Measurements from ENCODE around the gene RBL2. TPM values are rescaled to one million over a fixed set of nuclear protein-coding genes. Genes with fewer than 3 reads are reported as not detected.
A peak's percentile ranks its signal among the peaks of the same experiment; 100 is the strongest.

Gene RBL2
- total and polyA plus RNA-seq, 2 of the 13 experiments (the other 11 are each of a cell fraction or from before 2014, with no cell fraction given), result 41.2 to 60.9 TPM

DNA sequence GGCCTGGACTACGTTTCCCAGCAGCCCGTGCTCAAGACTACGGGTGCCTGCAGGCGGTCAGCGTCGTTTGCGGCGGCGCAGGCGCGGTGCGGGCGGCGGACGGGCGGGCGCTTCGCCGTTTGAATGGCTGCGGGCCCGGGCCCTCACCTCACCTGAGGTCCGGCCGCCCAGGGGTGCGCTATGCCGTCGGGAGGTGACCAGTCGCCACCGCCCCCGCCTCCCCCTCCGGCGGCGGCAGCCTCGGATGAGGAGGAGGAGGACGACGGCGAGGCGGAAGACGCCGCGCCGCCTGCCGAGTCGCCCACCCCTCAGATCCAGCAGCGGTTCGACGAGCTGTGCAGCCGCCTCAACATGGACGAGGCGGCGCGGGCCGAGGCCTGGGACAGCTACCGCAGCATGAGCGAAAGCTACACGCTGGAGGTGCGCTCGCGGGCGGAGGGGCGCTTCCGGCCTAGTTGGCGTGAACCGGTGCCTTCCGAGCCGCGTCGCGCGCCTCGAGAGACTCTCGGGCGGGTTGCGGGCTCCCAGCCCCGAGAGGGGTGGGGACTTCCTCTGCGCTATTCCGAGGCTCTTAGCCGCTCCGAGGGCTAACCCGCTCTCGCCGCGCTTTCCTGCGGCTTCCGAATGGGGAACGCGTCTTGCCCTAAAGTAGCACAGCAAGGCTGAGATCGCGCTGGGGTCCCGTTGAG, at the start of gene RBL2 (continued):
- TF ChIP-seq KDM1A (CRISPR knock-in tag; IDR thresholded peaks at IDR 0.05) (0 out of 2 replicates have a peak, but pooled peaks have one; percentile 10), SP140L (CRISPR knock-in tag; IDR thresholded peaks at IDR 0.05; ENCODE audit: borderline replicate concordance) (no peak), ZSCAN31 (CRISPR knock-in tag; IDR thresholded peaks at IDR 0.05; ENCODE audit: low read depth) (peak; percentile 68), ZNF510 (CRISPR knock-in tag; IDR thresholded peaks at IDR 0.05; ENCODE audit: low read depth) (no peak), CHD4 (IDR thresholded peaks at IDR 0.05; ENCODE audit: borderline replicate concordance, low read length) (no peak), SYNCRIP (IDR thresholded peaks at IDR 0.05; ENCODE audit: insufficient read depth, low read depth, low read length) (no peak), ZNF382 (CRISPR knock-in tag; IDR thresholded peaks at IDR 0.05; ENCODE audit: borderline replicate concordance) (no peak), NCOA2 (CRISPR knock-in tag; IDR thresholded peaks at IDR 0.05) (peak; percentile 9; the same call in 1 of the 2 replicates), EZH2 (conservative IDR thresholded peaks at IDR 0.05; ENCODE audit: low read depth, low read length) (no peak), REL (CRISPR knock-in tag; conservative IDR thresholded peaks at IDR 0.05) (no peak; the same call in 1 of the 2 replicates)
- TF ChIP-seq, protein P1, sequence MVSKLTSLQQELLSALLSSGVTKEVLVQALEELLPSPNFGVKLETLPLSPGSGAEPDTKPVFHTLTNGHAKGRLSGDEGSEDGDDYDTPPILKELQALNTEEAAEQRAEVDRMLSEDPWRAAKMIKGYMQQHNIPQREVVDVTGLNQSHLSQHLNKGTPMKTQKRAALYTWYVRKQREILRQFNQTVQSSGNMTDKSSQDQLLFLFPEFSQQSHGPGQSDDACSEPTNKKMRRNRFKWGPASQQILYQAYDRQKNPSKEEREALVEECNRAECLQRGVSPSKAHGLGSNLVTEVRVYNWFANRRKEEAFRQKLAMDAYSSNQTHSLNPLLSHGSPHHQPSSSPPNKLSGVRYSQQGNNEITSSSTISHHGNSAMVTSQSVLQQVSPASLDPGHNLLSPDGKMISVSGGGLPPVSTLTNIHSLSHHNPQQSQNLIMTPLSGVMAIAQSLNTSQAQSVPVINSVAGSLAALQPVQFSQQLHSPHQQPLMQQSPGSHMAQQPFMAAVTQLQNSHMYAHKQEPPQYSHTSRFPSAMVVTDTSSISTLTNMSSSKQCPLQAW (CRISPR knock-in tag; IDR thresholded peaks at IDR 0.05), result no peak
- TF ChIP-seq, protein P2, sequence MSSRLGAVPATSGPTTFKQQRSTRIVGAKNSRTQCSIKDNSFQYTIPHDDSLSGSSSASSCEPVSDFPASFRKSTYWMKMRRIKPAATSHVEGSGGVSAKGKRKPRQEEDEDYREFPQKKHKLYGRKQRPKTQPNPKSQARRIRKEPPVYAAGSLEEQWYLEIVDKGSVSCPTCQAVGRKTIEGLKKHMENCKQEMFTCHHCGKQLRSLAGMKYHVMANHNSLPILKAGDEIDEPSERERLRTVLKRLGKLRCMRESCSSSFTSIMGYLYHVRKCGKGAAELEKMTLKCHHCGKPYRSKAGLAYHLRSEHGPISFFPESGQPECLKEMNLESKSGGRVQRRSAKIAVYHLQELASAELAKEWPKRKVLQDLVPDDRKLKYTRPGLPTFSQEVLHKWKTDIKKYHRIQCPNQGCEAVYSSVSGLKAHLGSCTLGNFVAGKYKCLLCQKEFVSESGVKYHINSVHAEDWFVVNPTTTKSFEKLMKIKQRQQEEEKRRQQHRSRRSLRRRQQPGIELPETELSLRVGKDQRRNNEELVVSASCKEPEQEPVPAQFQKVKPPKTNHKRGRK (CRISPR knock-in tag; IDR thresholded peaks at IDR 0.05), result no peak
- TF ChIP-seq, protein P3, sequence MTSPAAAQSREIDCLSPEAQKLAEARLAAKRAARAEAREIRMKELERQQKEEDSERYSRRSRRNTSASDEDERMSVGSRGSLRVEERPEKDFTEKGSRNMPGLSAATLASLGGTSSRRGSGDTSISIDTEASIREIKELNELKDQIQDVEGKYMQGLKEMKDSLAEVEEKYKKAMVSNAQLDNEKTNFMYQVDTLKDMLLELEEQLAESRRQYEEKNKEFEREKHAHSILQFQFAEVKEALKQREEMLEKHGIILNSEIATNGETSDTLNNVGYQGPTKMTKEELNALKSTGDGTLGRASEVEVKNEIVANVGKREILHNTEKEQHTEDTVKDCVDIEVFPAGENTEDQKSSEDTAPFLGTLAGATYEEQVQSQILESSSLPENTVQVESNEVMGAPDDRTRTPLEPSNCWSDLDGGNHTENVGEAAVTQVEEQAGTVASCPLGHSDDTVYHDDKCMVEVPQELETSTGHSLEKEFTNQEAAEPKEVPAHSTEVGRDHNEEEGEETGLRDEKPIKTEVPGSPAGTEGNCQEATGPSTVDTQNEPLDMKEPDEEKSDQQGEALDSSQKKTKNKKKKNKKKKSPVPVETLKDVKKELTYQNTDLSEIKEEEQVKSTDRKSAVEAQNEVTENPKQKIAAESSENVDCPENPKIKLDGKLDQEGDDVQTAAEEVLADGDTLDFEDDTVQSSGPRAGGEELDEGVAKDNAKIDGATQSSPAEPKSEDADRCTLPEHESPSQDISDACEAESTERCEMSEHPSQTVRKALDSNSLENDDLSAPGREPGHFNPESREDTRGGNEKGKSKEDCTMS (CRISPR knock-in tag; conservative IDR thresholded peaks at IDR 0.05), result no peak
- TF ChIP-seq, protein P4, sequence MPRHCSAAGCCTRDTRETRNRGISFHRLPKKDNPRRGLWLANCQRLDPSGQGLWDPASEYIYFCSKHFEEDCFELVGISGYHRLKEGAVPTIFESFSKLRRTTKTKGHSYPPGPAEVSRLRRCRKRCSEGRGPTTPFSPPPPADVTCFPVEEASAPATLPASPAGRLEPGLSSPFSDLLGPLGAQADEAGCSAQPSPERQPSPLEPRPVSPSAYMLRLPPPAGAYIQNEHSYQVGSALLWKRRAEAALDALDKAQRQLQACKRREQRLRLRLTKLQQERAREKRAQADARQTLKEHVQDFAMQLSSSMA (CRISPR knock-in tag; IDR thresholded peaks at IDR 0.05), result no peak; the same call in 1 of the 2 replicates

Data from HepG2 (cell line).